ENCODE measurements around the gene YES1.
"Not testable (repeated sequence)": the region's sequence is repeated elsewhere in the genome, so short reads cannot be mapped to it uniquely, and the experiment has no call there.

Gene YES1

GRCh38 chr18:744832-745597 is 67.0 kb downstream of the YES1 start:
- TF ChIP-seq CTCF (conservative IDR thresholded peaks at IDR 0.05) (no peak), ZFX (IDR thresholded peaks at IDR 0.05) (no peak)

GRCh38 chr18:741931-742512 is 70.0 kb downstream of the YES1 start:
- TF ChIP-seq CTCF (conservative IDR thresholded peaks at IDR 0.05) (peak; percentile 86), ZFX (IDR thresholded peaks at IDR 0.05) (no peak)
- H3K27ac ChIP-seq: no peak overlapping the region

More at GRCh38 chr18:744832-745597, 67.0 kb downstream of the YES1 start:
- H3K27ac ChIP-seq: no peak overlapping the region

GRCh38 chr18:732371-732770 is 79.7 kb downstream of the YES1 start:
- no peak for TF ChIP-seq CTCF (conservative IDR thresholded peaks at IDR 0.05)
- TF ChIP-seq ZFX (IDR thresholded peaks at IDR 0.05): no peak
- H3K27ac ChIP-seq: no peak overlapping the region

- H3K27ac ChIP-seq: no peak overlapping the region
- TF ChIP-seq CTCF (conservative IDR thresholded peaks at IDR 0.05): no peak
- no peak for TF ChIP-seq ZFX (IDR thresholded peaks at IDR 0.05)
These were observed 80.9 kb downstream of the YES1 start for GRCh38 chr18:731185-731584.

GRCh38 chr18:730692-731091 is 81.3 kb downstream of the YES1 start:
- TF ChIP-seq CTCF (conservative IDR thresholded peaks at IDR 0.05): no peak
- no peak for TF ChIP-seq ZFX (IDR thresholded peaks at IDR 0.05)
- no peak overlapping the region for H3K27ac ChIP-seq

- not testable (repeated sequence) for H3K27ac ChIP-seq
- TF ChIP-seq CTCF (conservative IDR thresholded peaks at IDR 0.05): peak; percentile 35; the same call in 1 of the 2 replicates
These were observed 81.9 kb downstream of the YES1 start for GRCh38 chr18:730120-730519.

GRCh38 chr18:725646-726045 is 86.4 kb downstream of the YES1 start:
- TF ChIP-seq CTCF (conservative IDR thresholded peaks at IDR 0.05) (no peak), ZFX (IDR thresholded peaks at IDR 0.05) (no peak)
- no peak overlapping the region for H3K27ac ChIP-seq
